GM21619 (cell line): ENCODE measurements around the gene DNAH1.

Source experiments
- ATAC-seq: cut with Tn5 transposase; IDR thresholded peaks from one replicate; pipeline ENCODE4 v1.9.1; 2021; ENCODE audit not compliant: unreplicated experiment

DNAH1 gene

DNA sequence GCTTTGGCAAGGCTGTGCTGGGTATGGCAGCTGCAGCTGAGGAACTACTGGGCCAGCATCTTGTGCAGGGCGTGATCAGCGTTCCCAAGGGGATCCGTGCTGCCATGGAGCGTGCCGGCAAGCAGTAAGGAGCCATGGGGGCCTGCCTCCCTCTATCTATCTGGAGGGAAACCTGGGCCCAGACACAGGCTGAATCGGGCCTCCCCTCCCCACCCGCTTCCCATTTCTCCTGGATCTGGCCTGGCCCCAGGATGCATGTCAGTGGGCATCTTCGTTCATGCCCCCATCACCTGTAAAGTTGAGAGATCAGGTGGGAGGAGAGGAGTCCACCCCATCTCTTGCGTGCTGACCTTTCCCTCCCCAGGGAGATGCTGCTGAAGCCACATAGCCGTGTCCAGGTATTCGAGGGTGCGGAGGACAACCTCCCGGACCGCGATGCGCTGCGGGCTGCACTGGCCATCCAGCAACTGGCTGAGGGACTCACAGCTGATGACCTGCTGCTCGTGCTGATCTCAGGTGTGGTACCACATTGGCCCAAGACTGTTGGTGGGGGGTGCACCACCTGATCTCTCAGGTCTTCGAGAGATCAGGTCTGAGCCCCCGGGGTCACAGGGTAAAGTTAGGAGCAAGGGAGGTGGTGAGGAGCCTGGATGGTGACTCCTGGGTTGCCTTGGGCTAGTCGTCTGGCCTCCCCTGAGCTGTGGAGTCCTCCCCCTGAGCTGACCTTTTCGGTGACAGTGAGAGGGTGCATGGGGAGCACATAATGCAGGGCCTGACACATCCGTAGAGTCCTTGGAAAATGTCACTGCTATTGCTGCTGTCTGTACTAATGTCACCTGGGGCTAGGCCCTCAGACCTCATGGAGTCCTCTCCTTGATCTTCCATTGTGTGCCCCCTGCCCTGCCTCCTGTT is 25.3 kb upstream of the DNAH1 start:
- ATAC-seq, result no peak

- no peak for ATAC-seq
Measured at GRCh38 chr3:52291508-52292181, 24.5 kb upstream of the DNAH1 start.

- ATAC-seq, result no peak
Measured at GRCh38 chr3:52292247-52293065, 23.7 kb upstream of the DNAH1 start.

GRCh38 chr3:52293491-52294319 is 22.4 kb upstream of the DNAH1 start:
- ATAC-seq, result no peak

GRCh38 chr3:52294320-52295150 is 21.6 kb upstream of the DNAH1 start:
- ATAC-seq, result no peak

DNA sequence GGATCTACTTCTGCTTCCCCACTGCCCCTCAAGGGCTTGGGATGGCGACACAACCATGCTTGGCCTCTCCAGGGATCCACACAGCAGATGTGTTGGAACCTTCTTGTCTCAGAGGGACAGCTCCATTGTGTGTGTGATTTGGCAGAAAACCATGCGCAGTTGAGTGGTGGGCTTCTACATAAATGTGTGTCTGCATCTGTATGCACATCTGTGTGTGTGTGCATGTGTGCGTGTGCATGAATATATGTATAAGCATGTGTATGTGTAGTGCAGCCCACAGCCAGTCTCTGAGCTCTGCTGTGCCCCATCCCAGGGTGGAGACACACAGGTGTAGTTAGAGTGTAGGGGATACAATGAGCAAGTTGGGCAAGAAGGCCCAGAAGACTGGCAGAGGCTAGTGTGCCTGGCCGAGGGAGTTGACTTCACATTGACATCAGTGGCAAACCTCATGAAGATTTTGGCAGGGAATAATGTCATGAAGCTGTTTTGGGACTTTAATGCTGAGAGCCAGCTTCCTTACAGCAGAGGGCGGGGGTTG is 20.4 kb upstream of the DNAH1 start:
- ATAC-seq, result no peak

GRCh38 chr3:52297242-52298148 is 18.6 kb upstream of the DNAH1 start:
- ATAC-seq, result no peak

GRCh38 chr3:52298149-52299098 is 17.7 kb upstream of the DNAH1 start:
- no peak for ATAC-seq

DNA sequence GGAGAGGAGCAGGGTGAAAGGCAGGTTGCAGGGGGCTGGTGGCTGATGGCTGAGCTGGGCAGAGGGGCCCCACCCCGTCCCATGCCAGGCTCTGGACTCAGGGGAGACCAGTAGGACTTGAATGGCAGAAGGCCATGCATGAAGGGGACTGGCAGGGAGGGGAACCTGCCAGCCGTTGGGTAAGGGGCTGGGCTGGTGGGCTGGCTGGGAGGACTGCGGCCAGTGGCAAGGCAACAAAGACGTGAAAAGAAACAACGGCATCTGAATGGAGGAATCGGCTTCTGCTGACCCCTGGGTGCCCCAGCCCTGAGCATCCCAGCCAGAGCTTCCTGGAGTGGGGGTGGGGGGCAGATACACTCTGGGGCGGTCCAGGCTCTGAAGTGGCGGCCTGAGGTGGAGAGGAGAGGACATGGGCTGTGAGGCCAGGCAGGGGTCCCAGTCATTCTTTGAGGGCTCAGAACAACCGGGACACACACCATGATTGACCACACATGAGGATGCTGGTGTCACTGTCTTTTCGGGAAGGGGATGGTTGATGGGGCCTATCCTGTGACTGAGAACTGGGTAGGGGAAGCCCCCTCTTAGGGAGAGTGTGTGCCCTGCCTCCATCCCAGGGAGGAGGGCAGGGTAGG is 16.8 kb upstream of the DNAH1 start:
- no peak for ATAC-seq

- no peak for ATAC-seq
Measured at GRCh38 chr3:52299879-52300611, 16.1 kb upstream of the DNAH1 start.

DNA sequence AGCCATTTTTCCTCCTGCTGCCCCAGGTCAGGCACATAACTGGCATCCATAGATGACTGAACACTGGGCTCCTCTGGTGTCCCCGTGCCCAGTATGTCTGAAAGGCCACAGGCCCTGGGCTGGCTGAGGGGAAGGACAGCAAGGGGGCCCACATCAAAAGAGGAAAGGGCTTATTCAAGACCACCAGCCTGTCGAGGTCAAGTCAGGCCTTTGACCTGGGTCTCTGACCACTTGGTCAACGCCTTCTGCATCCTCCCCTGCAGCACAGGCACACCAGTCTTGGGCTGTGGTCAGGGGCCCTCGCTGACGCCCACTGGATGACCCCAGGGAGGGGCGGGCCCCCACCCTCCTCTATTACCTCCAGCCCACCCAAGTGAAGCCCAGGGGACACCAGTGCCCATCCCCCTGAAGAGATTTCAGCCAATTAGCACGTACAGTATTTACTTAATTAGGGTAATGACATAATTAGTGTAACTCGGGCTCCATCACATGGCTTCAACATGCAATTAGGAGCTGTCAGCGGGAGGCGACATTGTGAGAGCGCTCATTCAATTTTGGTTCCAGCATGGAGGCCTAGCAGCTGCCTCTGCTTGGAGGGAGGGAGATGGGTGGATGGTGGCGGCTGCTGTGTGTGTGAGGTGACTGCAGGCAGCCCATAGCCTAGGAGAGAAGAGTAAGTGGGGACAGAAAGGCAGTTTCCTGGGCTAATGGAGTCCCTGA is 13.5 kb upstream of the DNAH1 start:
- ATAC-seq, result no peak

DNA sequence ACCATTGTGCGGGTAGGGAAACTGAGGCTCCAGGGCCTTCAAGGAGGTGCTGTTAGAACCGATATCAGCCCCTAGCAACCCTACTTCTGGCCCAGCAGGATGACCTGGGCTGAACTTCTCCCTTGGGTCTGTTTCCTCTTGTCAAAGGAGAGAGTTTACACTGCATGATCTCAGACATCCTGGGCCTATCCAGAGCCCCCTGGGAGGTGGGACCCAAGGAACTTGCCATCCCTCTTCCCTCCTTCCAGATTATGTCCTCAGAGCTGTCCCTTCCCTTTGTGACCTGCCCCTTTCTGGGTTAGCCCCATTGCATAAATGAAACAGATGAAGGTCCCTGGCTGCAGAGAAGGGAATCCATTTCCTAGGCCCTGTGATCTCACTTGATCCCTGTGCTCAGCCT is 12.3 kb upstream of the DNAH1 start:
- ATAC-seq, result no peak

DNA sequence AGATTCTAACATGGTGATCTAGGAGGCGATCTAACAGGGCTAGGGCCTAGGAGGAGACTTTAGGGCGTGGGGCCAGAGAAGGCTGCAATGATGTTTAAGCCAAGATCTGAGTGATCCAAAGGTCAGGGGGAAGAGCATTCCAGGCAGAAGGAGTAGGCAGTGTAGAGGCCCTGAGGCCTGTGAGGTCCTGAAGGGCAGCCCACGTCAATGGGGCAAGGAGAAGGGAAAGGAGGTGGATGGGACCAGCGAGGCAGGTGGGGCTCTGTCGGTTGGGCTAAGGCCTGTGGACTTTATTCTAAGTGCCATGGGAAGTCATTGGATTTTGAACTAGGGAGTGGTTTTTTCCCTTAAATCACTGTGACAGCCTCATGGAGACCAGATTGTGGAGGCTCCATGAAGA is 10.2 kb upstream of the DNAH1 start:
- no peak for ATAC-seq

GRCh38 chr3:52306978-52307377 is 9.1 kb upstream of the DNAH1 start:
- ATAC-seq, result no peak

GRCh38 chr3:52308308-52308707 is 7.8 kb upstream of the DNAH1 start:
- no peak for ATAC-seq
